GM19438 (cell line): ENCODE results near the gene ZGRF1.
"Not testable (repeated sequence)": the region's sequence is repeated elsewhere in the genome, so short reads cannot be mapped to it uniquely, and the experiment has no call there.

Experiments
- ATAC-seq: cut with Tn5 transposase; IDR thresholded peaks from one replicate; pipeline ENCODE4 v1.9.1; 2021; ENCODE audit warnings: low read depth; ENCODE audit not compliant: unreplicated experiment

The ZGRF1 gene

DNA sequence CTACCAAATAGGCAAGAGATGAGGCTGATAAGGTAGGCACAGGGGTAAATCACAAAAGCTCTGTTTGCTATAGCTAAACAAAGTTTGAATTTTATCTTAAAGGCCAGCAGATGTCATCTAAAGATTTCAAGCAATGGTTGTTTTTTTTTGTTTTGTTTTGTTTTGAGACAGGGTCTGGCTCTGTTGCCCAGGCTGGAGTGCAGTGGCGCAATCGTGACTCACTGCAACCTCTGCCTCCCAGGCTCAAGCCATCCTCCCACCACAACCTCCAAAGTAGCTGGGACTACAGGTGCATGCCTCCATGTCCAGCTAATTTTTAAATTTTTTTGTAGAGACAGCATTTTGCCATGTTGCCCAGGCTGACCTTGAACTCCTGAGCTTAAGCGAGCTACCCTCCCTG lies 77.7 kb downstream of the ZGRF1 start:
- ATAC-seq = no peak

DNA sequence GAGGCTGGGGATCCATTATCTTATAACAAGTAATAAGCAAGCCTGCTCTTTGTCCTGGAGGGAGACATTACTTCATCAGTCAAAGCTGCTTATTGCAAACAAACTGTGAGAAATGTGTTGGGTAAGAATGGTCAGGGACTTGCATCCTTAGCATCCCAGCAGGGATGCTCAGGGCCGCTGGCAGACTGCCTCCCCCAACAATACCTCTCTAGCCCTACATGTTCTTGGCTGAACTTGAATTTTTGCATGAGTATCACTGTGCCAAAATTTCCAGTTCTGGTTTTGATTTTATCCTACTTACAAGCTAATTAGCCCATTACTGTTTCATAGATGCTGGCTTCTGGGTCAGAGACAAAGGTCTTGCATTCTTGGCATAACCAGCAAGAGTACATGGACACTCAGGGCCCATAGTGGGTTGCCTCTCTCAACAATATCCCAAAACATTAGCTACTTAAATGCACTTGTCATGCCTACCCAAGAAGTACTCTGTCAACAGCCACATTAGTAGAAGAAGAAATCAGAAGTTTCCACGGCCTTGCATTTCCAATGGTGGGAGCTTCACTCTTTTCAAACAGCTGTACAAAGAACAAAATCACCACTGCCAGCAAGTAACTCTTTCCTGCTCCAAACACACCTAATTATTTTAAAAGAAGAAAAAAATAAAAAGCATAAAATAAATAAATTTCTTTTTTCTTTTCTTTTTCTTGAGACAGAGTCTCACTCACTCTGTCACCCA lies 78.9 kb downstream of the ZGRF1 start:
- ATAC-seq = no peak

DNA sequence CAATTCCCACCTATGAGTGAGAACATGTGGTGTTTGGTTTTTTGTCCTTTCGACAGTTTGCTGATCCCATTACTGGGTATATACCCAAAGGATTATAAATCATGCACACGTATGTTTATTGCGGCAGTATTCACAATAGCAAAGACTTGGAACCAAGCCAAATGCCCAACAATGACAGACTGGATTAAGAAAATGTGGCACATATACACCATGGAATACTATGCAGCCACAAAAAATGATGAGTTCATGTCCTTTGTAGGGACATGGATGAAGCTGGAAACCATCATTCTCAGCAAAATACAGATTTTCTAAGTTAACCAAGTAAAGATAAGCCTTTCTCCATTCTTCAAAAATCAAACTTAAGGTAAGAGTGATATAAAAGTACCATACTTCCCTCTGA lies 82.4 kb downstream of the ZGRF1 start:
- ATAC-seq = not testable (repeated sequence)

DNA sequence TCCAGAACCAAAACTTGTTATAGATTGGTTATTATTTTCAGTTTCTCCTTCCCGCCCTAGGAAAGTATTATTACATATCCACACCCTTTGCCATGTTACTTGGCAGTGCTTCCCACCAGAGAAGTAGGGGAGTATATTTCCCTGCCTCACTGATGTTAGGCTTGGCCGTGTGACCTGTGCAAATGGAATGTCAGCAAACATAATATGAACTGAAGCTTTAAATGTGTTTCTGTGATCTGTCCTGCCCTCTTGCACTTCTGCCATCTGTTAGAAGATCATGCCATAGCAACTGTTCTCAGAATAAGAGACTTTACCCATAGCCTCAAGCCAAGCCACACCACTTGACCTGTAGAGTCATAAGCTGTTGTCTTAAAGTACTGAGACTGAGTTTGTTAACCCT lies 84.0 kb downstream of the ZGRF1 start:
- ATAC-seq = no peak

DNA sequence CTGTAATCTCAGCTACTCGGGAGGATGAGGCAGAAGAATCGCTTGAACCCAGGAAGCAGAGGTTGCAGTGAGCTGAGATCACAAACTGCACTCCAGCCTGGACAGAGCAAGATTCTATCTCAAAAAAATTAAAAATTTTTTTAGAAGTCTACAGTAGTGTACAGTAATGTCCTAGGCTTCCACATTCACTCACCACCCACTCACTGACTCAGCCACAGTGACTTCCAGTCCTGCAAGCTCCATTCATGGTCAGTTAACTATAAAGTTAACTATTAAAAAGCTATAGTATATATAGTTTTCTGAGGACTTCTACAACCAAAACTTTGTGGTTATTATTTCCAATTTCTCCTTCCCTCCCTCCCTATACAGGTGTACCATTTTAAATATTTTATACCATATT lies 86.0 kb downstream of the ZGRF1 start:
- no peak for ATAC-seq

DNA sequence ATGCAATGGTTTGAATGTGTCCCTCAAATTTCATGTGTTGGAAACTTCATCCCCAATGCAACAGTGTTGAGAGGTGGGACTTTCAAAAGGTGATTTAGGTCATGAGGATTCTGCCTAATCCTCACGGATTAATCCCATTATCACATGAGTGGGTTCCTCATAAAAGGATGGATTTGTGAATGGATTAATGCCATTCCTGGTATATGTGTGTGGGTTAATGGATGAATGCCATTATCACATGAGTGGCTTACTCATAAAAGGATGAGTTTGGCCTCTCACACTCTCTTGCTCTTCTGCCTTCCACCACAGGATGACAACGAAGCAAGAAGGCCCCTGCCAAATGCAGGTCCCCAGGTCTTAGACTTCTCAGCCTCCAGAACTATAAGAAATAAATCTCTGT lies 90.2 kb downstream of the ZGRF1 start:
- no peak for ATAC-seq

DNA sequence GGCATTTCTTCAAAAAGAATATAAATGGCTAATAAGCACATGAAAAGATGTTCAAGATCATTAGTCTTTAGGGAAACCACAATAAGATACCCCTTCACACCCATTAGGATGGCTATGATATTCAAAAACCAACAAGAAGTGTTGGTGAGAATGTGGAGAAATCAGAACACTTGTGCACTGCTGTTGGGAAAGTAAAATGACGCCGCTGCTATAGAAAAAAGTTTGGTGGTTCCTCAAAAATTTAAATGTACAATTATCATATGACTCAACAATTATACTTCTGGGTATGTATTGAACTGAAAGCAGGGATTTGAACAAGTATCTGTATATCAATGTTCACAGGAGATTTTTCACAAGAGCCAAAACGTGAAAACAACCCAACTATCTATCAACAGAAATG lies 91.4 kb downstream of the ZGRF1 start:
- ATAC-seq = no peak

DNA sequence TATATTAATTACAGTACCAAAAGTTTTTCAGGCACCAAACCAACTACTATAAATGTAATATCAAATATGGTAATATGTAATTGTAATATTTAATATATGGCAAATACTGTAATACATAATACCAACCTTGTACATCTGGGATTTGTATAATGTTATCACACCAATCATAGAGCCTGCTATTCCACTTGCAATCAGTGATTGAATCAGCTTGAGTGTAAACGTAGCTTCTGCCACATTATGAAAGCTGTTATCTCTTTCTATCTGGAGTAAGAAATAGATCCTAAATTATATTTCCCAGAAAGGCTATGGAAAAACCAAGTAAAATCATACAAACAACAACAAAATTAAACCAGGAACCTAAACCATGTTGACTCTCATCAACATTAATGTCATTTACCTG lies 96.0 kb downstream of the ZGRF1 start:
- no peak for ATAC-seq

DNA sequence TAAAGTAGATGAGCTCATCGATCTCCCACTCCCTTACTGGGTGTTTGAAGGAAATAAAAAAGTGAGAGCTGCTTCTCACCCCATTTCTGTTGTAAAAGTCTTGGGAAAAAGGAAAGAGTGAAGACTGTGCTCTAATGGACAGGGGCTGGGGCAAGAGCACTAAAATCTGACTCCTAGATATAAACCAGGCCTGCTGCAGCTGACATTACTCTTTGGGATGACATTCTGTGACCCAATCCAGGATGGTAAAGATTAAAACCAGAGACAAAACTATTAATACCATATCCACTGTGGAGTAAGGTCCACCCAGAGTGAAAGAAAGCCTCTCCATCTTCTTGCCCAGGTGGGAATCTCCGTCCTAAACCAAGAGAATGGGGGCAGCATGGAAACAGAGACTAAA lies 100.6 kb downstream of the ZGRF1 start:
- no peak for ATAC-seq

DNA sequence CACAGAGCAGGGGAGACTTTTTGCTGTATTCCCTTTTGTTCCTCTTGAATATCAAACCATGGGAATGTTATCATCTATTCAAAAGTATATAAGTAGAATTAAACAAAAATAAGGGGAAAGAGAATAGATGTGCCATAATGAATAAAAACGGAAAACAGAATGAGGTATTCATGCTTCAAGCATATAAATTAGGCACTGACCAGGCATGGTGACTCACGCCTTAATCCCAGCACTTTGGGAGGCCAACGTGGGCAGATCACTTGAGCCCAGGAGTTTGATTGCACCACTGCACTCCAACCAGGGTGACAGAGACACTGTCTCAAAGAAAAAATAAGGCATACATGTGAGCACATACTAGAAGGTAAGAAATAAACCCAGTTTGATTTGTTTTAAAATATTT lies 104.4 kb downstream of the ZGRF1 start:
- no peak for ATAC-seq

DNA sequence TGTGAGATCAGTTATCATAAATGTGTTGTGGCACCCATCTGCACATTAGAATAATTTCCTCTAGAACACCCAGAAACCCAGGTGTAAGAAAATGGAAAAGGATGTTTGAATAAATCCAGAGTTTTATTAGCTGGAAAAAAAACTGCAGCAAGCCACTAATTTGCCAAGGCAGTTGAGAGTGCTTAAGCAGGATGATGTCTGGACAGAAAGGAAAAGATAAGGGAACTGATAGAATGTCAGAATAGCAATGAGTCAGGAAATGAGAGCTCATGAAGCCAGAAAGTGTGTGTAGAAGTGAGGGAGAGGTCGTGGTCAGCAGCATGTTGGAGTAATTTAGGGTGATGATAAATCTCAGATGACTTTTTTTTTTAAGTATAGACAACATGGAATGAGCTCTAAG lies 105.6 kb downstream of the ZGRF1 start:
- ATAC-seq = no peak

DNA sequence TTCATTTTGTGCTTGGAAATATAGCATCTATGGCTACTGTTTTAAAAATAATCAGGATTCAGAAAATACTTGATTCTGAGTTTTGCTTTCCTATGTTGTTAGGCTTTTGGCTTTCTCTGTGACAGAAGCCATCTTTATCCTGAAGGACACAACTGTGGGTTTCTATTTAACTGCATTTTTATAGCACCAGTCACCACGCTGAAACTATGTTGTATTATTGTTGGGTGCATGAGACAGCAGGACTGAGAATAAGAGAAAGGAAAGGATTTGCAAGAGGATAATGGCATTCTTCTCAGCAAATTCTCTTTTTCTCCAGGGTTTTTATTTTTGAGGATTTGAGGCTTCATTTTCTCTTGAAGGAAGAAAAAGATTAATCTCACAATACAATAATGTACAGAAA lies 110.6 kb downstream of the ZGRF1 start:
- no peak for ATAC-seq

DNA sequence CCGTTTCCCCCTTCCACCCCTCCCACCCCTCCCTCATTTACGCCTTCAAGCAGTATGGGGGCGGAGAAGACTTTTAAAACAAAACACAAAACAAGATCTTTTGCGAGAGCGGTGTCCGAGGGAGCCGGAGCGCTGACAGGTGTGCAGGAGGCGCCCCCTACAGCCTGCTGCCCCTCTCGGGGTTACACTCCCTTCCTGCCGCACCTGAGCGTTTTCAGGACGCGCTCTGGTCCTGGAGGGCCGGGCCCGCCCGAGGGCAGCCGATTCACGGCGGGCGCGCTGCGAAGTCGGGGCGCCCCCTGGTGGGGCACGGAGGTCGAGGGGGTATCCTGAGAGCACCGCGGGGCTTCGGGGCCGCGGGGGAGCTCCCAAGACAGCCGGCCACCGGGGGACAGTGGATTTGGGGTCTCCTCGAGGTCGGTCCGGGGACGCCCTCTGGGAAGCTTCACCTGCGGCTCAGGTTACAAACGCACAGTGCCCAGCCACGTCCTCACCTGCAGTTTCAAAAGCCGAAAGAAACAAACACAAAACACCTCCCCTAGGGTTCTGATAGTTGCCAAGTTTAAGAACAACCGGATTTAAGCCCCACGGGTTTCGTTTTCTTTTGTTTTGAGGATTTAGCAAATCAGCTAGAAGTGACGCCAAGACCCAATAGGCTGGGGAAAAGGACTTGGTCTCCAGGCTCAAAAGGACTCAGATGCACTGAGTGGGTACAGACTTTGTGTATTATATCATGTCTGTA lies 112.8 kb downstream of the ZGRF1 start:
- peak; percentile 81 for ATAC-seq

DNA sequence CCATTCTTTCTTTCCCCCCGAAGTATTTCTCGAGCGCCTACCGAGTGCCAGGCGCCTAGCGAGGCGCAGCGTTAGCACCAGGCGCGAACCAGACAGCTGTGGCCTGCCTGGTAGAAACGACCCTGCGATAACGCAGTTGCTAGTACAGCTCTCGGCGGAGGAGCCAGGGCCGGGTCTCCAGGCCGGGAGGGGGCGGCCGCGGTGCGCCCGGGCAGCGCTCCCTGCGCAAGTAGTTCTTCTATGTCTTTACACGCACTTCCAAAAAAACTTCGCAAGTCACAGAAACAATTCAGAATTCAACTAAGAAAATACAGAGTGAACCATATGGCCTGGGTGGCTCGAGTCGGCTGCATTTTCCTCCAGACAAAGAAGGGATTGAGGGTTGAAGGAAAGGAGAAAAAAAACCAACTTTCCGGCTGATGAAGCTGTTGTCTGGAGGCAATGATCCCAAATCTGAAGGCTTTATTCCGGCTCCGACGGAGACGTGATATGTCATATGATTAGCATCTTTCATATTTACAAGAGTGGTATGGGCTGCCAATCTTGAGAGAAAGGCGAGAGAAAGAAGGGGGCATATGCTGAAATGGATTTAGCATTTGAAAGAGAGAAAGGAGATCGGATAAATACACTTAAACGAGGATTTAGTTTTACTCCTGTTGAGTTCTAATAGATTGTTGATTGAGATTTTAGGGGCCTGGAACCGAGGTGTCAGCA lies 113.5 kb downstream of the ZGRF1 start:
- peak; percentile 41 for ATAC-seq

DNA sequence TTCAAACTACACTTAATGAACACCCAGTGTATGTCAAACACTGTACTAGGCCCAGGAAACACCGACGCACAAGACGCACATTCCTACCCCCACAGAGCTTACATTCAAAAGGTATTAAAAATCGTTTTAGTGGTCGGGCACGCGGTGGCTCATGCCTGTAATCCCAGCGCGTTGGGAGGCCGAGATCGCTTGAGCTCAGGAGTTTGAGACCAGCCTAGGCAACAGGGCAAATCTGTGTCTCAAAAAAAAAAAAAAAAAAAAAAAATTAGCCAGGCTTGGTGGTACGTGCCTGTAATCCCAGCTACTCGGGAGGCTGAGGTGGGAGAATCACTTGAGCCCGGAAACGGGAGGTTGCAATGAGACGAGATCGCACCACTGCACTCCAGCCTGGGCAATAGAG lies 114.3 kb downstream of the ZGRF1 start:
- not testable (repeated sequence) for ATAC-seq

DNA sequence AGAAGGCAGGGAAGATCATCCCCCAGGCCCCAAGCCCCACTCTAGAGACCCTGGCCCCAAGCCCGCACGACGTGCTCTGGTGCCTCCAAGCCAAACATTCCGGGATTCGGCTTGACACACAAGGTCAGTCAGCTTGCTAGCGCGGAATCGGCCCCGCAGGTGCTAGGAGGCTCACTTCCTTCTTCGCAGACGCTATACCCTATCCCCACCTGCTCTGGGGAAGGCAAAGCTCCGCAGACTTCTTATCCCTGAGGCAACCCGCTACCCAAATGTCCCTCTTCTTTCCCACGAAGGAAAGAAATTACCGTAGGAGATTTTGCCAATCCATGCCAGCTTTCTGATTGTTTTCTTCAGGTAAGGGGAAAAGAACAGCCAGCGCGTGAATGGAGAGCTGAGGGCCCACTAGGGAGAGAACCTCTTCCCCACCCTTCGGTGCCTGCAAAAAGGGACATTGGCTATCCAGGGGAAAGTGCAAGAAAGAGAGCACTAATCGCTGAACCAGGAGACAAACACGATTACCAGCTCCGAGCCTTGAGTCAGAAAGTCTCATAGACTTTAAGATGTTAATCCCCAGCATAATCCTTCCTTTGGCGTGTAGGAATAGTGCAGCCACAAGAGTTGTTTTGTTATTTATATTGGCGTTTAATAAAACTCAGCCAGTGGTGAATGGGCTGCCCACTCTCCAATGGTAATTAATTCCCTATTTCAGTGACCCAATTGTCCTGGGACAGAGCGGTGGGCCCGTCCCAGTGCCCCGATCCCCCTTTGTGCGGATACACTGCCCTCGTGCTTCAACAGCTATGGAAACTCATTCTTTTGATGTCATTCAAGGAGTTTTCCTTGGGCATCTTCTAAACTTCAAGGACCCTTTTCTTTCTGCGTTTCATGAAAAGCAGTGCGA lies 115.3 kb downstream of the ZGRF1 start:
- peak; percentile 17 for ATAC-seq

DNA sequence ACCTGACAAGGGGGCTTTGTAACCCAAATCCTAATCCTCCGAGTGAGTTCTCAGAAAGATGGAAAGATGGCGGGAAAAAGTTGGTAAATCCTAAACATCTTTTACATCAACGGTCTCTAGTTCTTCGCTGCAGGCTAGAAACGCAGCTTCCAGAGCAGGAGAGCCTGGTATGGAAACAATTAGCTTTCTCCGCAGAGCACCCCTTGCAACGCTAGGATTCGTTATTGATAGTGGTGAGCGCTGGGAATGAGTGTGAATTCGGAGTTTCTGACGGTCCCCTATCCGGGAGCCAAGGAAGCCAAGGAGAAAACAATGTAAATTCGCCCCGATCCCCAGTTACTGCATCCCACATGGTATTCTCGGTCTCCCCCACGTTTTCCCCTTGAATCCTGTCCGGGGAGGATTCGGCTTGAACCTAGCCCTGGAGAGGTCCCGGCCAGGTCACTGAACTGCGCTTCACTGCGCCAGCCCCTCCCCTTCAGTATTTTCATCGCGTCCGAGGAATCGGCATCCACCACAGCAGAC lies 116.0 kb downstream of the ZGRF1 start:
- no peak for ATAC-seq

DNA sequence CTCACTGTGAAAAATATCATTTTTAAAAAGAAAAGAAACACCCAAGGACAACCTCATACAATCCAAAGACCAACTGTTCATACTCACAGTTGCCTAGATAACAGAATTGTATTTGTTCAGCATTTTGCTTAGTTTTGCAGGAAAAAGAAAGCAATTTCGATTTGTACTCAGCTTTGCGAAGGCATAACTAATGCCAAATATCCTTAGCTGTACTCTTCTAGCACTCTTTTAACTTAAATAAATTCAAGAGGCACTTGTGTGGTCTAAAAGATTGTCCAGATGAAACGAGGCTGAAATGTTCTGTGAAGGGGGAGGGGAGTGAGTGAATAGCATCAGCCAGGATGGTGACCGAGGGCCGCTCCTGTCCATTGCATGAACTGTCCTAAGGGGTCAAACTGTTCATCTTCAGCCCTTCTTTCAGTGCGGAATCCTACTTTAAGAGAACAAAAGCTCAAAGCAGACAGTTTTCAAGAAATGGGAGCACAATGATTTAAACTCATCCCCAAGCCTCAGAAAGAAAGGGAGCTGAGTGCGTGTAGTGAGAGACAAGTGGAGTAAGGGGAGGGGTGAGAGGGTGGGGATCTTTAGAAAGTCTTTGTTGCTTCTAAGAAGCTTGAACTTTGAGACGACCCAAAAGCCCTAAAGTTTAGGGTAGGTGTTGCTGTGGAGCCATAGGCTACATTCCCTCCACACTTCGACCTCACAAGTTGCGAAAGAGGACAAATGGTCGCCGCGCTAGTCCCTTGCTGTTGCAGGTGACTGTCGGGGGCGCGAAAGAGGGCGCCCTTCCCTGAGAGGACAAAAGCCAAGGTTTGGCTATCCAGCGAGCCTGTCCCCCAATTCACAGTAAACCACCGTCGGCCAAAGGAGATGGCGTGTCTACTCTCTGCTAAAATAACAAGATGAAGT lies 116.8 kb downstream of the ZGRF1 start:
- no peak for ATAC-seq

DNA sequence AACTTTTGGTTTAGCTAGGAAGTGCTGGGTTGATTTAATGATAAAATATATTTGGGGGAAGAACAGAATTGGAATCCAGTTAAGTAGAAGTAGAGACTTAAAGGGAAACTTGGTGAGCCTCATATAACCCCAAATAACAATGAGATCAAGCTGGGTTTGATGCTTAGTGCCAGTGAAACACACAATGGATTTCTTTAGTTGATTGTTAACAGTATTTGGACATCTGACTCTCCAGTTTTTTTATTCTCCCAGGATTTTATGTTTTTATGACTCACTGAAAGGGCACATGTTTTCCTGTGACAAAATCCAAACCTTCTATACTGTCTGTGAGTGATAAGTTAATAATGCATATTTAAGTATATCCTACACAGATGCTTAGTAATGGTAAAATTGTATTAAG lies 118.0 kb downstream of the ZGRF1 start:
- ATAC-seq = no peak
